NCI-H69 (cell line): ENCODE results near the gene XRCC2.
"Not testable (repeated sequence)": the region's sequence is repeated elsewhere in the genome, so short reads cannot be mapped to it uniquely, and the experiment has no call there.

Experiments used
- DNase-seq: peaks from one replicate; lab custom pipeline; 2025; lab: John Stamatoyannopoulos, UW

XRCC2 gene

GRCh38 chr7:152664636-152665035 lies 11.3 kb downstream of the XRCC2 start:
- DNase-seq = no peak

- no peak for DNase-seq
These were observed 12.0 kb downstream of the XRCC2 start for GRCh38 chr7:152663931-152664330.

GRCh38 chr7:152663148-152663740 lies 12.7 kb downstream of the XRCC2 start:
- DNase-seq = no peak

GRCh38 chr7:152661479-152661878 lies 14.5 kb downstream of the XRCC2 start:
- no peak for DNase-seq

GRCh38 chr7:152660021-152660420 lies 15.9 kb downstream of the XRCC2 start:
- no peak for DNase-seq

GRCh38 chr7:152654971-152655370 lies 21.0 kb downstream of the XRCC2 start:
- no peak for DNase-seq

GRCh38 chr7:152649220-152649619 lies 26.7 kb downstream of the XRCC2 start:
- no peak for DNase-seq

- no peak for DNase-seq
These were observed 28.9 kb downstream of the XRCC2 start for GRCh38 chr7:152647009-152647408.

- not testable (repeated sequence) for DNase-seq
These were observed 29.4 kb downstream of the XRCC2 start for GRCh38 chr7:152646579-152646978.

GRCh38 chr7:152643979-152644559 lies 31.9 kb downstream of the XRCC2 start:
- DNase-seq = no peak

- DNase-seq = no peak
These were observed 34.6 kb downstream of the XRCC2 start for GRCh38 chr7:152641384-152641783.

- no peak for DNase-seq
These were observed 35.1 kb downstream of the XRCC2 start for GRCh38 chr7:152640829-152641228.

- DNase-seq = no peak
These were observed 37.9 kb downstream of the XRCC2 start for GRCh38 chr7:152637920-152638580.

- DNase-seq = no peak
These were observed 38.8 kb downstream of the XRCC2 start for GRCh38 chr7:152637161-152637560.

GRCh38 chr7:152636441-152636840 lies 39.5 kb downstream of the XRCC2 start:
- DNase-seq = no peak

- DNase-seq = no peak
These were observed 42.4 kb downstream of the XRCC2 start for GRCh38 chr7:152633504-152633903.

GRCh38 chr7:152633072-152633471 lies 42.9 kb downstream of the XRCC2 start:
- DNase-seq = no peak

- not testable (repeated sequence) for DNase-seq
These were observed 47.2 kb downstream of the XRCC2 start for GRCh38 chr7:152628772-152629171.

GRCh38 chr7:152624228-152624627 lies 51.7 kb downstream of the XRCC2 start:
- DNase-seq = peak; percentile 92

- no peak for DNase-seq
These were observed 54.5 kb downstream of the XRCC2 start for GRCh38 chr7:152621426-152621825.

GRCh38 chr7:152619027-152619739 lies 56.8 kb downstream of the XRCC2 start:
- no peak for DNase-seq

- no peak for DNase-seq
These were observed 57.5 kb downstream of the XRCC2 start for GRCh38 chr7:152618427-152618826.

- DNase-seq = no peak
These were observed 58.9 kb downstream of the XRCC2 start for GRCh38 chr7:152617056-152617455.
